ENCODE data around the gene ARHGAP15. TPM values are rescaled to one million over a fixed set of nuclear protein-coding genes. Genes with fewer than 3 reads are reported as not detected.

The ARHGAP15 gene
- polyA plus RNA-seq, 2 of the 4 experiments (the other 2 are of a cell fraction): 0.34 TPM; not detected in 1

DNA sequence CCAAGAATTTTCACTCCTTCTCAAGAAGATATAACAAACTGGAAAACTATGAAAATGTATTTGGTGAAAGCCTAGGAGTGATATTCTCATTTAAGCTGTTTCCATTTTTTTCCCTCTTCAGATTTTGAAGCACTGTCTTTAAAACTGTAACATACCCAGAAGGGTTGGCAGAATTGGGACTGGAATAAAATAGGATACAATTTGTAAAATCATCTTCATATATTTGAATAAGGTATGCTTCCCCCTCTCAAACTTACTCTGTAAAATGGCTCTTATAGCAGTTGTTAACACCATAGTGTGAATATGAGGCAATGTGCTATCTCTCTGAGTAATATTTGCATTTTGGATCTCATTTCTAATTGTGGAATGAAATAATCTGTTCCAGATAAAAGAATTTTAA lies 676.4 kb downstream of the ARHGAP15 start:
- POLR2A ChIA-PET: no interaction called here
- Histone ChIP-seq H3K4me1 (peaks cover 9% of the 10 kb centered on the region; the same call in 2 of the 3 replicates), H3K9me3 (no peaks in the 10 kb centered on the region), H3K4me3 (no peak overlapping the region), H3K27ac (no peak overlapping the region), H3K4me2 (no peak overlapping the region)
- TF ChIP-seq NPAS2 (CRISPR knock-in tag; IDR thresholded peaks at IDR 0.05; ENCODE audit: borderline replicate concordance): no peak
- TF ChIP-seq REST (IDR thresholded peaks at IDR 0.05): no peak
- no peak for TF ChIP-seq JUNB (IDR thresholded peaks at IDR 0.05)
- TF ChIP-seq NFE2L2 (conservative IDR thresholded peaks at IDR 0.05; ENCODE audit: low read length): no peak
- no peak for TF ChIP-seq MAFK (IDR thresholded peaks at IDR 0.05; ENCODE audit: partially characterized antibody)
- TF ChIP-seq HOXA7 (CRISPR knock-in tag; IDR thresholded peaks at IDR 0.05): no peak
- TF ChIP-seq GATA3 (IDR thresholded peaks at IDR 0.05; ENCODE audit: borderline replicate concordance): no peak
- TF ChIP-seq RARB (CRISPR knock-in tag; IDR thresholded peaks at IDR 0.05): no peak
- TF ChIP-seq BHLHE40 (IDR thresholded peaks at IDR 0.05; ENCODE audit: low read depth, low read length): no peak
- TF ChIP-seq ZNF302 (CRISPR knock-in tag; IDR thresholded peaks at IDR 0.05): no peak
- no peak for TF ChIP-seq SMC3 (IDR thresholded peaks at IDR 0.05)
- TF ChIP-seq MAZ (IDR thresholded peaks at IDR 0.05; ENCODE audit: borderline replicate concordance, low read depth, low read length): no peak
- TF ChIP-seq HDAC2 (IDR thresholded peaks at IDR 0.05): no peak
- no peak for TF ChIP-seq FOSL2 (IDR thresholded peaks at IDR 0.05)
- no peak for TF ChIP-seq FOSL2 (CRISPR knock-in tag; IDR thresholded peaks at IDR 0.05)
- TF ChIP-seq KDM1A (IDR thresholded peaks at IDR 0.05; ENCODE audit: low read depth): no peak
- no peak for TF ChIP-seq POLR2AphosphoS2 (conservative IDR thresholded peaks at IDR 0.05; ENCODE audit: low read length)
- no peak for TF ChIP-seq RFX5 (IDR thresholded peaks at IDR 0.05)
- TF ChIP-seq, protein P1, sequence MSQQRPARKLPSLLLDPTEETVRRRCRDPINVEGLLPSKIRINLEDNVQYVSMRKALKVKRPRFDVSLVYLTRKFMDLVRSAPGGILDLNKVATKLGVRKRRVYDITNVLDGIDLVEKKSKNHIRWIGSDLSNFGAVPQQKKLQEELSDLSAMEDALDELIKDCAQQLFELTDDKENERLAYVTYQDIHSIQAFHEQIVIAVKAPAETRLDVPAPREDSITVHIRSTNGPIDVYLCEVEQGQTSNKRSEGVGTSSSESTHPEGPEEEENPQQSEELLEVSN (IDR thresholded peaks at IDR 0.05; ENCODE audit: borderline replicate concordance, low read depth): no peak
- TF ChIP-seq CBX2 (IDR thresholded peaks at IDR 0.05; ENCODE audit: borderline replicate concordance, low read depth): no peak
- CTCF ChIA-PET: no interaction called here
- FAIRE-seq (no peak), DNase-seq (ENCODE audit: low read depth in 1 of 2, low spot score in 1 of 2) (no peak), ATAC-seq (no peak)

- Histone ChIP-seq H3K4me2 (no peak overlapping the region), H3K9me3 (no peaks in the 10 kb centered on the region), H3K27ac (no peak overlapping the region), H3K4me1 (peaks cover 3% of the 10 kb centered on the region; the same call in 2 of the 3 replicates), H3K4me3 (no peak overlapping the region)
- DNase-seq (ENCODE audit: low read depth in 1 of 2, low spot score in 1 of 2): no peak
- ATAC-seq: no peak
- TF ChIP-seq CHD4 (IDR thresholded peaks at IDR 0.05; ENCODE audit: borderline replicate concordance): no peak
- TF ChIP-seq EHMT2 (IDR thresholded peaks at IDR 0.05; ENCODE audit: low read depth): no peak
- no peak for TF ChIP-seq EHF (CRISPR knock-in tag; IDR thresholded peaks at IDR 0.05)
- no peak for TF ChIP-seq HDAC2 (IDR thresholded peaks at IDR 0.05)
- TF ChIP-seq ESRRA (IDR thresholded peaks at IDR 0.05; ENCODE audit: borderline replicate concordance, low read length): no peak
- no peak for TF ChIP-seq KDM1A (IDR thresholded peaks at IDR 0.05; ENCODE audit: low read depth)
- TF ChIP-seq RCOR1 (IDR thresholded peaks at IDR 0.05; ENCODE audit: low read depth, low read length): no peak
- no peak for TF ChIP-seq JUN (IDR thresholded peaks at IDR 0.05)
- no peak for TF ChIP-seq ZFP36 (IDR thresholded peaks at IDR 0.05; ENCODE audit: borderline replicate concordance, partially characterized antibody)
- TF ChIP-seq HOXB13 (CRISPR knock-in tag; IDR thresholded peaks at IDR 0.05; ENCODE audit: low read depth): no peak
- no peak for TF ChIP-seq ZC3H11A (IDR thresholded peaks at IDR 0.05)
- no peak for FAIRE-seq
- ChIA-PET POLR2A (no interaction called here), CTCF (no interaction called here)
- whole genome bisulfite sequencing (ENCODE audit: missing lambda C conversion rate): 76% methylated on average over 1 of the region's 1 CpG
Observed at GRCh38 chr2:143807192-143807591, 678.0 kb downstream of the ARHGAP15 start.

Data from A549 (cell line).